H1 (cell line): ENCODE data around the gene LGALSL.

Experiments used
- EP300 ChIP-seq, 2 experiments: IDR thresholded peaks; 1 replicate in 1 of 2; 2 replicates in 1 of 2; pipeline ENCODE4 v1.6.1; 2011 to 2012; ENCODE audit warnings: low read depth in 2 of 2, low read length in 2 of 2, mild to moderate bottlenecking in 2 of 2, borderline replicate concordance in 1 of 2, inconsistent platforms in 1 of 2, moderate library complexity in 1 of 2
- POLR2AphosphoS5 ChIP-seq: IDR thresholded peaks from 2 replicates; pipeline ENCODE4 v1.6.1; 2011; ENCODE audit warnings: low read depth, low read length
- RAD21 ChIP-seq, 2 experiments: IDR thresholded peaks in 1 of 2; conservative IDR thresholded peaks in 1 of 2; 2 replicates each; pipeline ENCODE4 v1.6.1; 2011; ENCODE audit warnings: low read depth in 2 of 2, low read length in 2 of 2, improper control_type of control experiment in 1 of 2, inconsistent platforms in 1 of 2, mild to moderate bottlenecking in 1 of 2, moderate library complexity in 1 of 2
- TAF1 ChIP-seq: IDR thresholded peaks from 2 replicates; pipeline ENCODE4 v1.6.1; 2011; ENCODE audit warnings: mild to moderate bottlenecking, low read depth, low read length
- YY1 ChIP-seq: IDR thresholded peaks from 2 replicates; pipeline ENCODE4 v1.6.1; 2011; ENCODE audit warnings: low read depth, mild to moderate bottlenecking, low read length
- TF ChIP-seq, protein P1 (sequence below), 3 experiments: IDR thresholded peaks; 1 replicate in 2 of 3; 2 replicates in 1 of 3; pipeline versions ENCODE4 v1.5.1 to v1.6.1; 2011; ENCODE audit warnings: low read length in 3 of 3, mild to moderate bottlenecking in 3 of 3, inconsistent platforms in 2 of 3, low read depth in 1 of 3, moderate library complexity in 1 of 3; ENCODE audit not compliant: insufficient read depth in 1 of 3; ENCODE audit errors: control extremely low read depth in 1 of 3
- TF ChIP-seq, protein P2 (sequence below): IDR thresholded peaks from 2 replicates; pipeline ENCODE4 v1.6.1; 2012; ENCODE audit warnings: inconsistent platforms

DNA sequence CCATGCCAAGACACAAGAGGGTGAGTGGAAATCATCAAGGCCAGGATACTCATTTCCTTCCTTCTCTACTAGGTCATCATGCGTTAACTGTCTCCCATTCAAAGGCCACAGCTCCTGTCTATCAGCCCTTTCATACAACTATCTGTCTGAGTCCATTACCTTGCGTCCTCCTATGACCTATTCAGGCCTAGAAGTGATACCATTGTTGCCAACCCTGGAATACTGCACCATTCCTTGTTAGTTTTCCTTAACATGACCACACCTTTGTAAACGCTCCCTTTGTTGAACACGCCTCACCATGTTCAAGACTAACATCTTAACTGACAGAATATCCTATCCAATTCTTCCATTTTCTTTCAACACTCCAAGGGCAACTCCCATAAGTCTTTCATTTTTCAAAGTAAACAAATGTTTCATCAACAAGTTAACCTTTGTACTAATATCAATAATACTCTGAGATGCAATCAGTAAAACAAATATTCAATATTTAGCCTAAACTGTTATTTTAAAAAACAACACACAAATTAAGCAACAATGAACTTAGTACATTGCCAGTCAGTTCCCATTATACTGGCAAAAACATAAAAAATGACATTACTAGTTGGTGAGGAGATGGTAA, 19.8 kb upstream of the LGALSL start:
- TF ChIP-seq EP300 (IDR thresholded peaks at IDR 0.05; ENCODE audit: borderline replicate concordance in 1 of 2, low read depth in 2 of 2, low read length in 2 of 2) (no peak), POLR2AphosphoS5 (no peak), RAD21 (IDR thresholded peaks at IDR 0.05 in 1 of 2, conservative IDR thresholded peaks at IDR 0.05 in 1 of 2; ENCODE audit: low read depth in 2 of 2, low read length in 2 of 2) (no peak), YY1 (no peak), TAF1 (no peak)
- TF ChIP-seq, protein P1, sequence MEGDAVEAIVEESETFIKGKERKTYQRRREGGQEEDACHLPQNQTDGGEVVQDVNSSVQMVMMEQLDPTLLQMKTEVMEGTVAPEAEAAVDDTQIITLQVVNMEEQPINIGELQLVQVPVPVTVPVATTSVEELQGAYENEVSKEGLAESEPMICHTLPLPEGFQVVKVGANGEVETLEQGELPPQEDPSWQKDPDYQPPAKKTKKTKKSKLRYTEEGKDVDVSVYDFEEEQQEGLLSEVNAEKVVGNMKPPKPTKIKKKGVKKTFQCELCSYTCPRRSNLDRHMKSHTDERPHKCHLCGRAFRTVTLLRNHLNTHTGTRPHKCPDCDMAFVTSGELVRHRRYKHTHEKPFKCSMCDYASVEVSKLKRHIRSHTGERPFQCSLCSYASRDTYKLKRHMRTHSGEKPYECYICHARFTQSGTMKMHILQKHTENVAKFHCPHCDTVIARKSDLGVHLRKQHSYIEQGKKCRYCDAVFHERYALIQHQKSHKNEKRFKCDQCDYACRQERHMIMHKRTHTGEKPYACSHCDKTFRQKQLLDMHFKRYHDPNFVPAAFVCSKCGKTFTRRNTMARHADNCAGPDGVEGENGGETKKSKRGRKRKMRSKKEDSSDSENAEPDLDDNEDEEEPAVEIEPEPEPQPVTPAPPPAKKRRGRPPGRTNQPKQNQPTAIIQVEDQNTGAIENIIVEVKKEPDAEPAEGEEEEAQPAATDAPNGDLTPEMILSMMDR (IDR thresholded peaks at IDR 0.05; ENCODE audit: control extremely low read depth in 1 of 3, insufficient read depth in 1 of 3, low read depth in 1 of 3, low read length in 3 of 3), result no peak
- TF ChIP-seq, protein P2, sequence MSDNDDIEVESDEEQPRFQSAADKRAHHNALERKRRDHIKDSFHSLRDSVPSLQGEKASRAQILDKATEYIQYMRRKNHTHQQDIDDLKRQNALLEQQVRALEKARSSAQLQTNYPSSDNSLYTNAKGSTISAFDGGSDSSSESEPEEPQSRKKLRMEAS, result no peak
